Left kidney (tissue), 2 donors: ENCODE data around the gene CARD19. TPM values are rescaled to one million over a fixed set of nuclear protein-coding genes. Genes with fewer than 3 reads are reported as not detected.

ENCODE experiments used
- DNase-seq: peaks from one replicate; pipeline ENCODE4 v3.0.0-alpha.2; 2013
- polyA plus RNA-seq: library from polyadenylated mRNA; unstranded; fragments of 120-200 nt; gene quantifications from one replicate; pipeline ENCODE4 v1.2.1, GENCODE V29; 2013; ENCODE audit not compliant: insufficient read length

Gene CARD19
- polyA plus RNA-seq, 1 donor, result 16.3 TPM

DNA sequence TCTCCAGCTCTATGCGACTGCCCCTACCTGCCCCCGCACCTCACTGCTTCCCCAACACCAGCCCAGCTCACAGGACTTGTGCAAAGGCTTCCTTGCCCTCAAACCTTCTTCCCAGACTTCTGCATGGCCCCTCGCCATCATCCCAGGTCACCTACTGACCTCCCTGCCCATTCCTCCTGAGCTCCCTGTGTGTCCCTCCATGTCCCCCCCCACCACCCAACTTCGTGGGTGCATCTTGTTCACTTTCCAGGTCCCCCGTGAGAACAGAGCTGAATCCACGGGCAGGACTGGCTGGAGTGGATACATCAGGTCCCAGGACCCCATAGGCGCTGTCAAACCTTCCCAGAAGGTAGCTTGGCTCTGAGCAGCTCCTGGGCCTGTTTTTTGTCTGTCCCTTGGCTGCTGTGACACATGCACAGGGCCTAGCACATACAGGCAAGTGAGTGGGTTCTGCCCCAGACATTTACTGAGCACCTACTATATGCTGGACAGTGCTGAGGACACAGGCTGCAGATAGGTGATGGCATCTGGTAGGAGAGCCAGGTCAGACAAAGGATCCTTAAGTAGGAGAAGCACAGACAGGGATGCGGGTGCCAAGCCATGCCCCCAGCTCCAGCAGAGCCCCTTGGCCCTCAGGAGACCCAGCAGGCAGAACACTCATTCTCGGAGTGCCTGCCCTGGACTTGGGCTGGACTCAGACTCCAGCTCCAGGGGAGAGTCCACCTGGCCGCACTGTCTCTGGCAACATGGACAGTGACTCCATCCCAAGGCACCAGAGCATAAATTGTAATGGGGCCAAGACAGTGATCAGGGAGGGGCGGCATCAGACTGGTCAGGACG lies 23.1 kb downstream of the CARD19 start:
- no peak for DNase-seq

DNA sequence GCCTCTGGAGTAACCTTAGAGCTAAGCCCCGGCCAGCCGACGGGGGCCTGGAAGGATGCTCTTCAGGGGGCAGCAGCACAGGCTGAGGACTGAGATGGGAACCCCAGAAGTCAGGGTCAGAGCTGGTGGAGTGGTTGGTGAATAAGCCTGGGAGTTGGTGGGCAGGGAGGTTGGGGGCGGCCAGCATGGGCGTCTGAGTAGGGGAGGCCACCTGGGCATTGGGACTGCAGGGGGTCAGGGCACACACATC lies 23.6 kb downstream of the CARD19 start:
- no peak for DNase-seq

DNA sequence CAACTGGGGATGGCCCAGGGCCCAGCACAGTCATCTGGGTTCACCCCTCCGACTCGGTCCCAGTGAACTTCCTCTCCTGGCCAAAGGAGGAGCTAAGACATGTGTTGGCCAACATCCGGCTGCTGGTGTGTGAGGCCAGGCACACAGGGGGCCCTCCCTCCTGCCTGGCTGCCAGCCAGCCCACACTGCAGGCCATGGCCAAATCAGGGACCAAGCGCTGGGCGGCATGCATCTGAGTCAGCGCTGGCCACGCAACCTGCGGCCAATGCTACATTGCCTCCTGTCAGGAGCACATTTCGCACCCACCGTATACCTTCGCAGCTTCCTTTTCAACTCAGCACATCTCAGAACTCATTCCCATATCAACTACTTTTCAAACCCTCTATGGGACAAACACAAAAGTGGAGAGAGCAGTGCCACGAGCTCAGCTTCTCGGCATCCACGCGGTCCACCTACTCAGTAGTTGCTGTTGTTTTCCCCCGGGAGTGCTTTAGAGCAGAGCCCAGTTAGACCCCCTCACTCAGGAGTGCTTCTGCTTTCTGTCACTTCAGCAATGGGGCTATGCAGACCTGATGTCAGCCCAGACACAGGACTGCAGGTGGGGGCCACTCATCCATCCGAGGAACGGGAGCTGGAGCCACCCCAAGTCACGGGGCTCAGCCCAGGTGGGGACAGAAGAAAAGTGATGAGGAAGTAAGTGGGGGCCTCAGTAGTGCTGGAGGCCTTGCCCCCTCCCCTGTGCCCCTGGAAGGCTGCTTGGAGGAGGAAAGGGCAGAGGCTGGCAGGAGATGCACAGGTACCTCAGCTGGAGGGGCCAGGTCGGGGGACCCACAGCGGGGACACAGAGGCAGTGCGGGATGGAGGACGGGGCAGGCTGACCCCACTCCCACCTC lies 24.2 kb downstream of the CARD19 start:
- DNase-seq, result no peak

DNA sequence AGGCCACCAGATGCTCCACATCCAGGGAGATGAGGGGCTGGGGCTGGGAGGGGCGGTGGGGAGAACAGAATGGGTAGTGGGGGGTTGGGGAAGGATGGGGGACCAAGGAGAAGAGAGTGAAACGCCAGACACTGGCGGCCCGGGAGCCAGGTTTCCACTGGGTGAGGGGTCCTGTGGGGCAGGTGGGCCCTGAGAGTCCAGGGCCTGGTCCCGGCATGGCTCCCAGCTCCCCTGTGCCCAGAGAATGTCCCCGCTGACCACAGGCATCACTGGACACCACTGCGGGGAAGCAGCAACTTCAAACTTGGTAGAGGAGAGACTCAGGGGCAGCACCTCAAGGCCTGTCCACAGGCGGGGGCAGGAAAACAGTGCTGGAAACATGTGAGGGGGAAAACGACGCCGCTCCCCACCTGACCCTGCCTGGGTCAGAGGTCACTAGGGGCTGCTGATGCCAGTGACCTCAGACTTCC lies 24.9 kb downstream of the CARD19 start:
- no peak for DNase-seq

DNA sequence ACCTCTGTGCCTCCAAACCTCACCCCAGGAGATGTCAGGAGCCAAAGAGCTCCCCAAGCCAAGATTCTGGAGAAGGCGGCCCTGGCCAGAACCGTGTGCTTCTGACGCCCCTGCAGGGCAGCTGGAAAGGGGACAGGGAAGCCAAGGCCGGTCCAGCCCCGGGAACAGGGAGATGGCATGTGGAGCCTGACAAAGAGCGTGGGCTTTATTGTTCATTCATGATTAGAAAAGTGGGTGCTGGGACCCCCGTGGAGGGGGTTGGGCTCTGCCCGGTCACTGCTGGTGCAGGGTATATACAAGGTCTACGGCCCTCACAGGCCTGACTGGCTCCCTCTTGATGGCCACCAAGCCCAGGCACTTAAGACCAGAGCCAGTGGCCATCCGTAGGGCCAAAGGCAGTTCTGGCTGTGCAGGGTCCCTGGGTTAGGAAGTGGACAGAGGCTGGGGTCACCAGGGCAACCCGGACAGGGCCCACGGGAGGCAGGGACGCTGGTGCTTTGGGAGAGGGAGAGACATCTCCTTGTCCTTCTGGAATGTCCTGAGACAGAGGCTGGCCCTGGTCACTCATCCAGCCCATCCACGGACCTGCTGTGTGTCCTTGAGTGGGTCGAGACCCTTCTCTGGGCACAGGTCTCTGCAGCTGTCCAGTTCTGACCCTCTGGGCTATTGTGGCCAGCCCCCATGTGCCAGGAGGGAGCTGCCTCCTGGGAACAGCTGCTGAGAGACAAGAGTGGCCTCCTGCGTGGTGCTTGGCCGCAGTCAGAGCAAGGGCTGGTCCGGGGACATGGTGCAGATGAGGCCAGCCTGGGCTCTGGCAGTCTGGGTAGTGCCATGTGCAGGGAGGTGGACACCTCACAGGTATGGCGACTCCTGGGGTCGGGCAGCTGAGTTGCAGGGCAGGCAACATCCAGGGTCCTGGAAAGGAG lies 25.6 kb downstream of the CARD19 start:
- no peak for DNase-seq

DNA sequence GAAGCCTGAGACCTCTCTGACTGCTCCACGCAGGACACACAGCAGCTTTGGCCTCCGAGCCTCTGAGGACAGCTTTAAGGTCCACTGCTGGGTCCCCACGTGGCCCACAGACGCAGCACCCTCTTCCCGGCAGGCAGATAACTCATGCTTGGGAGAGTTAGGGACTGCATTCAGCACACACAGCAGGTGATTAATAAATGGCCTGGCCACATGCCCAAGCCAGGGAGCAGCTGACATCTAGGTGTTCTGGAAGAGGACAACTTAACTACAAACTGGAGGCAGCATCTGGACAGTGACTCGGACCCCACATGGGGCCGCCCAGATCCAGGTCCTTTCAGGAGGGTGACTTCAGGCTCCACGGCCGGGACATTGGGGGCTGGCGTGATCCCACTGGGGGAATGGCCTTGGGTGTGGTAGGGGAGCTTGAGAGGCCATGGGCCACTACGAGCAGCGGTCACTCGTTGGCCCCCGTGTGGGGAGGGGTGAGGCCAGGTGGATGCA lies 26.8 kb downstream of the CARD19 start:
- DNase-seq, result no peak

DNA sequence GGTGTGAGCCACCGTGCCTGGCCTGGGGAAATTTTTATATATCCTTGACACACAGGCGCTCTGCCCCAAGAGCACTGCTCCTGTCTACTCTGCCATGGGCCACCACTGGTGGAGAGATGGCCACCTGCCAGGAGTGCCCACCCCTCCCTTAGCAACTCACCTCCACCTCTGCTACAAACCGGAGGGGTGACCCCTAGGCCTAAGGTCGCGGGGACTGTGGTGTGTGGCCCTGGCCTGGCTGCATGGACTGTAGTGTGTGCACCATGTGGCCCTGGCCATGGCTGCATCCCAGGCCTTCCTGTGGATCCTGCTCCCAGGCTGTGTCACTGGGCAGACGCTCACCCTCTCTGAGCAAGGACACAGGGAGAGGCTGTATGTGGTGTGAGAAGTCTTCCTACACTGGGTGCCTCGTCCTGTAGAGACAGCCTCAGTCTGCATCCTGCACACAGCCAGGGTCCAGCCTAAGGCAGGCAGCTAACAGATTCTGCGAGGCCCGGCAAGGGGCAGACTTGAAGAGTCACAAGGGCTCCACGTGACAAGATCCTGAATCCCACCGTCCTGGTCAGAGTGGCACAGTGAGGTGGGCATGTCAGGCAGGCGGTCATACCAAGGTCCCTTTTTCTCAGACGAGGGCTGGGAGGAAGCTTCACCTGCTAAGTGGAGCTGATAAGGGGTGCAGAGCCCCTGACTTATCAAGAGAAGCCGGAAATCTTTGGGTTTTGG lies 27.7 kb downstream of the CARD19 start:
- DNase-seq, result no peak

DNA sequence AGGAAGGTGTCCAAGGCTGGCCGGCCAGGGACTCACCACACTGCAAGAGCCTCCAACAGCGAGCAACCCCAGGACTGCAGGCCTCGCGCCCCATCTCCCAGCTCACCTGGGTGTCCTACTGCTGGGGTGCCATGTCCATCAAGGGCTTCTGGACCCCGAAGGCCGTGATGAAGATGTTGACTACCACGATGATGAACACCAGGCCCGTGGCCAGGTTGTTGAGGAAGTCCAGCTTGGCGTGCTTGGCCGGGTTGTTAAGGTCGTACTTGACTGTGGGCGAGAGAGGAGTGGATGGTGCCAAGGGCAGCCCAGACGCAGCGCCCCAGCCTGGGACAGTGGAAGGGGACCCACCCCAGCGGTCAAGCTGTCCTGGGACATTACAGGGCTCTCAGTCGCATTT lies 28.8 kb downstream of the CARD19 start:
- no peak for DNase-seq

DNA sequence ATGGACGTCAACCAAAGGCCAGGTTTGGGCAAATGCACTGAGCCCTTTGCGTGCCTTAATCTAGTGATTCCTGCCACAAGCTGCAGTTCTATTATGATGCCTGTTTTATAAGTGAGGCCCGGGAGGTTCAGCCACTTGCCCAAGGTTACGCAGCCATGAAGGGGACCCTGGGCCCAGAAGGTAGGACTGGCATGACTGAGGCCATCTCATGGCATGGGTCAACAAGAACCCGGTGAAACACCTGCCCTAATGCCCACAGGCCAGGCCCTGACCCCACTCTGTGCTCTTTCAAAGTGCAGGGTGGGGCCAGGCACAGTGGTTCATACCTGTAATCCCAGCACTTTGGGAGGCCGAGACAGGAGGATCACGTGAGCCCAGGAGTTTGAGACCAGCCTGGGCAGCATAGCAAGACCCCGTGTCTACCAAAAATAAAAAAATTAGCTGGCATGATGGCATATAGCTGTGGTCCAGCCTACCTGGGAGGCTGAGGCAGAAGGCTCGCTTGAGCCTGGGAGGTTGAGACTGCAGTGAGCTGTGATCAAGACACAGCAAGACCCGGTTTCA lies 29.4 kb downstream of the CARD19 start:
- no peak for DNase-seq

DNA sequence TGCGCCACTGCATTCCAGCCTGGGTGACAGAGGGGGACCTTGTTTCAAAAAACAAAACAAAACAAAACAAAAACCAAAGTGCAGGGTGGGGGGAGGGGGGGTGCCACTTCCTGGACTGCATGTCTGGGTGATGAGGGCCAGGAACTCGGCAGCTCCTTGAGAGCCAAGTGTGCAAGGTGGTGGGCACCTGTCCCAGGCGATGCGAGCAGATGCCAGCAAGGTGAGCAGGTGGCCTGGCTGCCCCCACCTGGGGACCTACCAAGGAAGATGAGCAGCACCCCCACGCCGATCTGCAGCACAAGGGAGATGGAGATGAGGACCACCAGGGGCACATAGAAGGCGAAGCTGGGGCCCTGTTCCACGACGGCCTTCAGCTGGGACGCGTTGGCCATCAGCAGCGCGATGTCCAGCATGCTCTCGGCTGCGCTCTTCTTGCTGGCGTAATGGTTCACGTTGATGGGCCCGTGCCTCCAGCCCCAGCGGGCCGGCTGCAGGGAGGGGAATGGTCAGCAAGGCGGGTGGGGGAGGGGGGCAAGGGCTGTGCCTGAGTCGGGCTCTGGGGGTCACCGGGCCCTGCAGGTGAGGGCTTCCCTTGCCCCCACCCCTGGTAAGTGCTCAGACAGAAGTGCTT lies 30.2 kb downstream of the CARD19 start:
- DNase-seq, result no peak

DNA sequence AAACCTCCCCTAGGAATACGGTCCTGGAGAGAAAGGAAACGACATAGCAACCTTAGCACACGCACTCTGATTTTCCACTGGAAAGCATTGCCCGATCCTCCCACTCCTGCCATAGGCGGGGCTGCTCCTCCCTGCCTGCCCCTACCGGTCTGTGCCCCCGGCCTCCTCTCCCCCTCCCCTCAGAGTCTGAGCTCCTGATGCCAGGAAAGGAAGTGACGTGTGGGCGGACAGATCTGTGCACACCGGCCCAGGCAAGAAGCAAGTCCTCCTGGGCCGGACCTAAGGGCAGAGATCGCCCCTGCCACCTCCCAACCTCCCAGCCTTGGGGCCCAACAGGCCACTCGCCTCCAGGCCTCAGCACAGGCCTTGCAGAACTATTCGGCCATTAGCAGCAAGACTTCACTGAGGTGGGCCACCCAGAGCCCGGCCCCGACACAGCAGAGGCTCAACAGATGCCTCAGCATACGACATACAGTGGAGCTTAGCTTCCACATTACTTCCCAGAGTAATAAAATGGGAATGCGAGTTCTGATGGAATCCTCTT lies 30.9 kb downstream of the CARD19 start:
- peak; percentile 75 for DNase-seq

DNA sequence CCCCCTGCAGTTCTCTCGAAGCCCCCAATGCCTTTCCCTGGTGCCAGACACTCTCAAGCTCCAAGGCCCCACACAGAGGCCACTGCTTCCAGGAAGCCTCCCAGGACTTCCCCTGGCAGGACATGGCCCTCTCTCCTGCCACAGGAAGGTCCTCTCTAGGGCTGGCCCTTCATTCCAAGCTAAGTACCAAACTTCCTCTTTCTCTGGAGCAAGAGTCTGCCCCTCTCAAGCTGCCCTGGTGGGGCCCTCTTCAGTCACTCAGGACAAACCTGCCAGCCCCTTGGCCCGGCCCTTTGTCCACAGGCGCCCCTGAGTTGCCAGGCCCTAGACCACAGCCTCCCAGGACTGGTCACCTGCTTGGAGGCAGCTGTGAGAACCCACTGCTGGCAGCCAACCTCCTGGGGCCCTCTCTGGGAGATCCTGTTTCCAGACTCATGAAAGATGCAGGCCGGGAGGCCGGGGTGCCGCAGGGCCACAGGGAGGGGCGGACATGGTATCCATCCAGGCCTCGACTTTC lies 31.4 kb downstream of the CARD19 start:
- no peak for DNase-seq

DNA sequence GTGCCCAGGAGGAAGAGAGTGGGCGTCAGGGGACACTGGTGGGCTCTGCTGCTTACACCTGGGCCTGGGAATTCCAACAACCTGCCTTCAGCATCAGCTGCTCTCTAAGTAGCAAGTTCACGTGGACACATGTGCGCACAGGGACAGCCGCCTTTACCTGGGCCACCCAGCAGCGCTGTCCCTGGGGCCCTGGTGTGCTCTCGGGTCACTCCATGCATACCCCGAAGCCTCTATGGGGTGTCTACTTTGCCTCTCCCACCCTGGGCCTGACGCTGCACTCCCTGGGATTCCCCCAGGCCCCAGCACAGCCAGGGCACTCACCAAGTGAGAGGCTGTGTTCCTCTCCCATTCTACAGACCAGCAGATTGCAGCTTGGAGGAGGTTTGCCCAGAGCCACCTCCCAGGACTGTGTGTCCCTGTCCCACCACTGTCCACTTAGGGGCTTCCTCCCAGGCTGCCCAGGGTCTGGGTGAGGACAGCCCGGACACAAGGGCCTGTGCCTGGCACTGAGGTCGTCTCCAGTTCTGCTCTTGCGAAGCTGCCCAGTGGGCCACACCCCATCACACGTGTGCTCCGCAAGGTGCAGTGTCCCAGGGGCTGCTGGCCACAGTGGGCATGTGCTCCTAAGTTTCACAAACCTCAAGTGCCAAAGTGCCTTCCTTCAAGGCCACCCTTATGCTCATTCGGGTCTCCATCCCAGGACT lies 32.1 kb downstream of the CARD19 start:
- DNase-seq, result no peak

DNA sequence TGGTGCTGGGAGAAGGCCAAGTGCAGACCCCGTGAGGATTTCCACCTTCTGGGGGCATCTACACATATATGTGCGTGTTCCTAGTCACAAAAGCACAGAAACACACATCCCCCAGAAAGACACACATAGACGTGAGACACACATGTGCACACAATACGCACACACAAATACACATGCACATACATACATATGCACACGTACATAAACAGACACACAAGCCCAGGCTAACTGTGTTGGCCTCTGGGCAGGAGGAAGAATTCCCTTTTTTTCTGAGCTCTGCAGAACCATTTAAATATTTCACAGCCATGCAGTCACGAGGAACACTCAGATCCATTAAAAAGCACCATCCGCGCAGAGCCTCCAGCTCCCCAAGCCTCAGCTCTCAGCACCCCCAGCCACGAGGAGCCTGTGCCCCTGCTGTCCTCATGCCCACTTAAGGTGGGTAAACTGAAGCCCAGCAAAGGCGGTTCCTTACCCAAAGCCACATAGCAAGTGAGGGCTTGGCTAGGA lies 32.8 kb downstream of the CARD19 start:
- DNase-seq, result no peak

DNA sequence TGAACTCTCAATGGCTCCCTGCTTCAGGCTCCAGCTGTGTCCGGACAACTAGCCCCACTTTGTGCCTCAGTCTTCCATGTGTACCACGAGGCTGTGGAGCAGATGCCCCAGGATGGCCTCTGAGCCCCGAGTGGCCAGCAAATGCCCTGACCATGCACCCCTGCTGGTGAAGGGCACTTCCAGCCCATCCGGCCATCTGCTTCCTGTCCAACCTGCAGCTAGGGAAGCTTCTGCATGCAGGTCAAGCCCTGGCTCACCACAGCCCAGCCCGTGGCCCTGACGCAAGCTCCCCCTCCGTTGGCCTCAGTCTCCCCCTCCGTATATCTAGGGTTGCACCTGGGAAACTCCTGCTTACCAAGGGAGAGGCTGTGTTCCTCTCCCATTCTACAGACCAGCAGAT lies 33.3 kb downstream of the CARD19 start:
- DNase-seq, result no peak

DNA sequence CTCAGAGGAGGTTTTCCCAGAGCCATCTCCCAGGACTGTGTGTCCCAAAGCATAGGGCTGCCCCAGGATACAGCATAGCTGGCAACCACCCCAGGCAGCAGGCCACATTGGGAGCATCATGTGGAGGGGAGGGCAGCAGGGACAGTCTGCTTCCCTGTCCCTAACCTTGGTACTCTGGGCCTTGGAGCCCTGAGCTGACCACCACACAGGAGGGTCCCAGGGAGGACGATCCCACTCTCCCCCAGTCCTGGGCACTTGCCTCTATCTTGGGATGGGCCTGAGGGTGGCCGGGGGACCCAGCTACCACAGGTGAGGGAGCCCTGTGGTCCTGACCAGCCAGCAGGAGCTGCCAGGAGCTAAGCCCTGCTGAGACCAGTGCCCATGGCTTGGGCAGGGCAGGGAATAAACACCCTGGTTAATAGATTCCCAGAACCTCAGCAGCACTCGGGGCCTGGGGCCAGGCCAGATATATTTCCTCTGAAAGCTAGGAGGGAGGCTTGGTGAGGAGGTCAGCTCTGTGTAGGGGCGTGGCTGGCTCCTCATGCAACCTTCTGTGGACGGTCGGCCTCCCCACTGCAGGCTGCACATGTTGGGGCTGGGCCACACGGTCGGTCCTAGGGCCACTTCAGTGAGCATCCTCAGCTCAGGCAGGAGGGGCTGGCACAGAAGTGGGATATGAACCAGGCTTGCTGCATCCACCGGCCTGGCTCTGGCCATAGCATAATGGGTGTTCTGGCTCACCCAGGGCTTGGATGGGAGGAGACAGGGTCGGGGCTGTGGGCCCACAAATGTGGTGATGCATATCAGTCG lies 33.9 kb downstream of the CARD19 start:
- DNase-seq, result no peak

DNA sequence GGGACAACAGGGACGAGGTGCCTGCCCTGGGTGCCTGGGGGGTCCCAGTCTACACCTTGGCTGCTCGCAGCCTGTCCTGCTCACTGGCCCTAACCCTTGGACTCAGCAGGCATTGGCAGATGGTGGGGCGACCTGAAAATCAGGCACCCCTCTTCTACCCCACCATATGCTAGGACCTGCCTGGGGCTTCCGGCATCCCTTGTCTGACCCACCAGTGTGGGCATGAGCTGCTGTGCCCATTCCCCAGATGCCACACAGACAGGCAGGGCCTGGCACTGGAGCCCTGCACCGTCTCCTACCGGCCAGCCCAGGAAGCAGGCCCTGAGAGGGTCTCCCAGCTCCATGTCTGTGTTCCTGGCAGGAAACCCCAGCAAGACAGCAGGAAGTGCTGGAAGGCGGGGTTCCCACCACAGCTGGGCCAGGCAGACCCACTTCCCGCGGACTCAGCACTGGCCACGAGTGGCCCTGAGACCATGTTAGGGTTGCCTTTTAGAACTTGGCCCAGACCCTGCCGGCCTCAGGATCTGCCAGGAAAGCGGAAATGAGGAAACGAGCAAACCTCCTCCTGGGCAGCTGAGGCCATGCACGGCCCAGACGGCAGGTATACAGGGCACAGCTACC lies 35.0 kb downstream of the CARD19 start:
- no peak for DNase-seq
